Measurements from ENCODE around the gene LILRB1.
"Not testable (repeated sequence)": the region's sequence is repeated elsewhere in the genome, so short reads cannot be mapped to it uniquely, and the experiment has no call there.

GRCh38 chr19:54642953-54643352, 12.7 kb downstream of the LILRB1 start:
- not testable (repeated sequence) for TF ChIP-seq POLR2AphosphoS5, CTCF, POLR2A (IDR thresholded peaks at IDR 0.05)

All from prostate gland (tissue), 2 donors.